K562 (cell line): ENCODE measurements around the gene UBXN1.
A peak's percentile ranks its signal among the peaks of the same experiment; 100 is the strongest.

Source experiments
- BRD9 ChIP-seq: fragments of 450-650 bp; IDR thresholded peaks from 2 replicates; pipeline ENCODE4 v1.6.1; 2018; ENCODE audit warnings: low read depth; ENCODE audit not compliant: partially characterized antibody
- CREB1 ChIP-seq, 2 experiments: sonication (generic) in 1 of 2; formaldehyde crosslinking in 1 of 2; IDR thresholded peaks; 2 replicates each; pipeline versions ENCODE4 v1.6.1 to v1.8.0; 2012 to 2022; ENCODE audit warnings: inconsistent platforms in 1 of 2, mild to moderate bottlenecking in 1 of 2, missing genetic modification reagents in 1 of 2, moderate library complexity in 1 of 2
- CREM ChIP-seq: IDR thresholded peaks from 2 replicates; pipeline ENCODE4 v1.6.1; 2014; ENCODE audit warnings: antibody characterized with exemption, low read depth
- FOSL1 ChIP-seq: fragments of 200-800 bp; sonication (Bioruptor generic); conservative IDR thresholded peaks from 2 replicates; pipeline ENCODE4 v1.6.1; 2016; ENCODE audit warnings: missing genetic modification characterization, missing compliant biosample characterization
- GATA2 ChIP-seq: sonication (generic); formaldehyde crosslinking; IDR thresholded peaks from 2 replicates; pipeline ENCODE4 v1.4.0; 2020; ENCODE audit warnings: mild to moderate bottlenecking, missing genetic modification reagents
- MXI1 ChIP-seq: IDR thresholded peaks from 2 replicates; pipeline ENCODE4 v1.6.1; 2011; ENCODE audit warnings: low read depth, mild to moderate bottlenecking, improper control_type of control experiment, low read length
- POLR2AphosphoS5 ChIP-seq: IDR thresholded peaks from 2 replicates; pipeline ENCODE4 v1.6.1; 2011; ENCODE audit warnings: mild to moderate bottlenecking, low read depth, low read length, moderate library complexity; ENCODE audit not compliant: control insufficient read depth, insufficient read depth
- RBM25 ChIP-seq: fragments of 200-400 bp; formaldehyde crosslinking; IDR thresholded peaks from 2 replicates; pipeline ENCODE4 v1.6.1; 2018; ENCODE audit warnings: low read length, low read depth, moderate library complexity; ENCODE audit not compliant: severe bottlenecking
- RNF2 ChIP-seq: sonication (generic); IDR thresholded peaks from 2 replicates; pipeline ENCODE4 v1.6.1; 2016
- SMAD3 ChIP-seq: fragments of 450-650 bp; formaldehyde crosslinking; conservative IDR thresholded peaks from 2 replicates; pipeline ENCODE4 v1.4.0; 2020; ENCODE audit warnings: mild to moderate bottlenecking
- ZNF12 ChIP-seq: sonication (generic); formaldehyde crosslinking; IDR thresholded peaks from 2 replicates; pipeline ENCODE4 v1.4.0; 2020; ENCODE audit warnings: mild to moderate bottlenecking, missing genetic modification reagents
- TF ChIP-seq, protein P1 (sequence below), 3 experiments: IDR thresholded peaks in 2 of 3; conservative IDR thresholded peaks in 1 of 3; 2 replicates each; pipeline ENCODE4 v1.5.1; 2011 to 2012; ENCODE audit warnings: low read length in 3 of 3, mild to moderate bottlenecking in 3 of 3, control low read depth in 2 of 3, improper control_type of control experiment in 1 of 3, inconsistent platforms in 1 of 3, low read depth in 1 of 3, mixed read lengths in 1 of 3, moderate library complexity in 1 of 3; ENCODE audit not compliant: insufficient read depth in 2 of 3
- TF ChIP-seq, protein P2 (sequence below): sonication (generic); formaldehyde crosslinking; IDR thresholded peaks from 2 replicates; pipeline ENCODE4 v1.5.0; 2020; ENCODE audit warnings: missing genetic modification reagents
- TF ChIP-seq, protein P3 (sequence below): sonication (generic); formaldehyde crosslinking; IDR thresholded peaks from 2 replicates; pipeline ENCODE4 v1.8.1; 2023; ENCODE audit warnings: mild to moderate bottlenecking, missing genetic modification reagents, moderate library complexity

DNA sequence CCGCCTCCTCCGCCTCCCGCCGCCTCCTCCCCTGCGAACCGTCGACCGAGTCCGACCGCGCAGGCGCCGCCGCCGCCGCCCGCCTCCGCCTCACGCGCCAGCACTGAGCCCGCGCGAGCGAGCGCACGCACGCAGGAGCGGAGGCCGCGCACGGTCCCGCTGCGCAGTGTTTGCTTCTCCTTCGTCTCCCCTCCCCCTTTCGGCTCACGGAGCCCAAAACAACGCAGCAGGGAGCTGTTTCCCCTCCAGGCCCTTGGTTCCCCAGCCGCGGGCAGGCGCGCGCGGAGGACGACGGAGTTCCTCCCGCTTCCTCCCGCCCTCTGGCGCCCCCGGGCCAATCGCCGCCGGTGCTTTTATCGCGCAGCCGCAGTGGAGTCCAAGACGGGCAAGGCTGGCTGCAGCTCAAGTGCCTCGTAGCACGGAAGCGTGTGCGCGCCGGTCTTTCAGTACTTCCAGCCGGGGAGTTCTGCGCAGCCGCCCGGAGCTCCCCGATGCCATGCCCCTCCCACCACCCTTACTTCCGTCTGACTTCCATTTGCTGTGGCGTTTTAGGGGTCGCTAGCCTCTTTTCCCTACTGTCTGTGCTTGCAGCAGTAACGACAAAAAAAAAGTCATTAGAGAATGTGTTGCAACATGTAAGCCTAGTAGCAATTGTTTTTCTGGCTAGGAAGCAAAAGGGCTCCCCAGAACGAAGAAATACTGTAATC, 48.4 kb upstream of the UBXN1 start, which contains the start of gene HNRNPUL2:
- TF ChIP-seq RBM25 (peak; percentile 61), CREM (peak; percentile 52; the same call in 1 of the 2 replicates), GATA2 (CRISPR knock-in tag) (no peak), ZNF12 (CRISPR knock-in tag) (no peak), RNF2 (peak; percentile 93), SMAD3 (CRISPR knock-in tag) (no peak), MXI1 (no peak), BRD9 (no peak), POLR2AphosphoS5 (peak; percentile 83; the same call in 1 of the 2 replicates), CREB1 (IDR thresholded peaks at IDR 0.05) (peak; percentile 58; the same call in 1 of the 2 replicates), CREB1 (CRISPR knock-in tag; IDR thresholded peaks at IDR 0.05) (0 out of 2 replicates have a peak, but pooled peaks have one; percentile 48), FOSL1 (tag) (no peak; the same call in 1 of the 2 replicates)
- TF ChIP-seq, protein P1, sequence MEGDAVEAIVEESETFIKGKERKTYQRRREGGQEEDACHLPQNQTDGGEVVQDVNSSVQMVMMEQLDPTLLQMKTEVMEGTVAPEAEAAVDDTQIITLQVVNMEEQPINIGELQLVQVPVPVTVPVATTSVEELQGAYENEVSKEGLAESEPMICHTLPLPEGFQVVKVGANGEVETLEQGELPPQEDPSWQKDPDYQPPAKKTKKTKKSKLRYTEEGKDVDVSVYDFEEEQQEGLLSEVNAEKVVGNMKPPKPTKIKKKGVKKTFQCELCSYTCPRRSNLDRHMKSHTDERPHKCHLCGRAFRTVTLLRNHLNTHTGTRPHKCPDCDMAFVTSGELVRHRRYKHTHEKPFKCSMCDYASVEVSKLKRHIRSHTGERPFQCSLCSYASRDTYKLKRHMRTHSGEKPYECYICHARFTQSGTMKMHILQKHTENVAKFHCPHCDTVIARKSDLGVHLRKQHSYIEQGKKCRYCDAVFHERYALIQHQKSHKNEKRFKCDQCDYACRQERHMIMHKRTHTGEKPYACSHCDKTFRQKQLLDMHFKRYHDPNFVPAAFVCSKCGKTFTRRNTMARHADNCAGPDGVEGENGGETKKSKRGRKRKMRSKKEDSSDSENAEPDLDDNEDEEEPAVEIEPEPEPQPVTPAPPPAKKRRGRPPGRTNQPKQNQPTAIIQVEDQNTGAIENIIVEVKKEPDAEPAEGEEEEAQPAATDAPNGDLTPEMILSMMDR (IDR thresholded peaks at IDR 0.05 in 2 of 3, conservative IDR thresholded peaks at IDR 0.05 in 1 of 3; ENCODE audit: insufficient read depth in 2 of 3, low read depth in 1 of 3, low read length in 3 of 3): no peak
- TF ChIP-seq, protein P2, sequence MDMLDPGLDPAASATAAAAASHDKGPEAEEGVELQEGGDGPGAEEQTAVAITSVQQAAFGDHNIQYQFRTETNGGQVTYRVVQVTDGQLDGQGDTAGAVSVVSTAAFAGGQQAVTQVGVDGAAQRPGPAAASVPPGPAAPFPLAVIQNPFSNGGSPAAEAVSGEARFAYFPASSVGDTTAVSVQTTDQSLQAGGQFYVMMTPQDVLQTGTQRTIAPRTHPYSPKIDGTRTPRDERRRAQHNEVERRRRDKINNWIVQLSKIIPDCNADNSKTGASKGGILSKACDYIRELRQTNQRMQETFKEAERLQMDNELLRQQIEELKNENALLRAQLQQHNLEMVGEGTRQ (CRISPR knock-in tag): no peak
- TF ChIP-seq, protein P3, sequence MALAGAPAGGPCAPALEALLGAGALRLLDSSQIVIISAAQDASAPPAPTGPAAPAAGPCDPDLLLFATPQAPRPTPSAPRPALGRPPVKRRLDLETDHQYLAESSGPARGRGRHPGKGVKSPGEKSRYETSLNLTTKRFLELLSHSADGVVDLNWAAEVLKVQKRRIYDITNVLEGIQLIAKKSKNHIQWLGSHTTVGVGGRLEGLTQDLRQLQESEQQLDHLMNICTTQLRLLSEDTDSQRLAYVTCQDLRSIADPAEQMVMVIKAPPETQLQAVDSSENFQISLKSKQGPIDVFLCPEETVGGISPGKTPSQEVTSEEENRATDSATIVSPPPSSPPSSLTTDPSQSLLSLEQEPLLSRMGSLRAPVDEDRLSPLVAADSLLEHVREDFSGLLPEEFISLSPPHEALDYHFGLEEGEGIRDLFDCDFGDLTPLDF (CRISPR knock-in tag): peak; percentile 94
